GM19240 (cell line): ENCODE results near the gene FAM107B.

Source experiments
- DNase-seq: peaks from one replicate; pipeline ENCODE4 v3.0.0; 2011; ENCODE audit warnings: low spot score; ENCODE audit not compliant: insufficient read length

The FAM107B gene

DNA sequence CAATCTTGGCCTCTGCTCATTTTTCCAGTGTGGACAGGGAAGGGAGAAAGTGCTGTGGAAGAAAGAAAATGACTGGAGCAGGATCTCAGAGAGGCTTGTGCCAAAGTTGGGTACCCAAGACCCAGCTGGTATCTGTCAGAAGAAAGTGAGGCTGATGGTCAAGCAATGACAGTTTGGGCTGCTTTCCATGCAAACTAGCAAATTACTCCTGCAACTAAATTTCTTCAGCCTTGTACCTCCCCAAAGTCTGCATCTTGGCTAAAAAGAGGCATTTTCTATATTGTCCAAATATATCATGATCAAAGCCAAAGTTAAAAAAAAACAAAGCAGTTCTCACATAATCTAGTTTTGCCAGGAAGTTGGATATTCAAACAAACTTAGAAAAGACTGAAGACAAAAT is 235.5 kb downstream of the FAM107B start:
- no peak for DNase-seq

DNA sequence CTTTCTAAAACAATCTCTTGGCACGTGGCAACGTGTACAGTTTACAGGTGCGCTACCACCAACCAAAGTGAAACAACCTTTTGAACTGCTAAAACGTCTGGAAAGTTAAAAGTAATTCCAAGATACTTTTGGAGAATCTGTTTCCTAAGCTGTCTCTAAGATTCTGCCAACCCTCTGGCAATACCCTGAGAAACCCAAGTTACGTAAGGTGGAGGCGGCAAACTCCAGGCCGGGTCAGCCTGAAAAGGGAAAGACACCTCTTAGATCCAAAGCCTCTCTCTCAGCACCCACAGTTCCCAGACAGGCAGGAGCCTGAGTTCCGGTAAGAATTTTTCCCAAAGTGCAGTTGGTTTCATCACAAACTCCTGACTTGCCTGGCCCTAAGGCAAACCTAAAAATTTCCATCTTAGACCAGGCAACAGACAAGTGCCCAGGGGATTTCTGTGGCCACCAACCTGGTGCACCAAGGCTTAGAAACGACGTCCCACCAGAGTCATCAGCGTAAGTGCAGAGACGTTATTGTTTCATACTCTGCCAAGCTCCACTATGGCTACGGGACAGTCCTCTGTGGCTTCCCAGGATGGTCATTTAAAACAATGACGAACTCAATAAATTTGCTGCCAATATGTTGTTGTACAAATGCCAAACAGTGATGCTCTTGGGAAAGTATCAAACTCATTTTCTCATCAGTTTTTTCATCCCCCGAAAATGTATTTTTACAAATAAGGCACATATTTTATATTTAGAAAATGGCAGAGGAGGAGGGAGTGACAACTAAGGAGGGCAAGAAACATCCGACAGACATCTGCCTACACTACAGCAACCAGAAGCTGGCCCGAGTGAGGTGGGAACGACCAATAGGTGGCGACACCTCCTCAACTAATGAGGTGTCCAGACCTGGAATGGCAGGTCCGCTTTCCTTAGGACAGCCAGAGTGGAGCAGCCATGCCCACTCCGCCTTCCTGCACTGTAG is 238.2 kb downstream of the FAM107B start:
- DNase-seq = no peak

DNA sequence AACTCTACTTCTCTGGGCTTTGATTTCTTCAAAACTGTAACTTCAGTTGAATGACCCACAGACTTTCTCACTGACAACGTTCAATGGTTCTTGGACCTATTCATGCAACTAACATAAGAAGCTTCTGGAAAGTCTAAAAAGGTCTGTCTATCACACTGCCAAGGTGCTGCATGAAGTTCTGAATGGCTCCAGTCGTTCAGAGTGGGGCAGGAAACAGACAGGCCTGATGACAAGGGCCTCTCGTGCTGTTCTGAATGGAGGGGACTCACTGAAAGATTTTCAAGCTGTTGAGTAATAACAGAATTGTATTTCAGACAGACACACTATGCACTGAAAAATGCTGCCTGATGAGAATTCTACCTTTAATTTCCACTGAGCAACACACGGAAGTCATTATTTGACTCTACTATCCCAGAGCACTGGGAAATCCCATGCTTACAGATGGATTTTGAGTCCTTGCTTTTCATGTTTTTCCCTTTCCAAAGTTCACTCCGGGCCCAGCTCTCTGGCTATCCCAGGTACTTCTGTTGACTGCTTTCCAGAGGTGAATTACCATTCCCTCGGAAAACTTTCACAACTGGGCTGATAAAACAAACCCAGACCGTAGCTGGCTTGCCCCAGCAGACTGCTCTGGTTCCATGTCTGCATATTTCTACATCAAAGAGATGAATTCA is 239.1 kb downstream of the FAM107B start:
- DNase-seq = no peak

DNA sequence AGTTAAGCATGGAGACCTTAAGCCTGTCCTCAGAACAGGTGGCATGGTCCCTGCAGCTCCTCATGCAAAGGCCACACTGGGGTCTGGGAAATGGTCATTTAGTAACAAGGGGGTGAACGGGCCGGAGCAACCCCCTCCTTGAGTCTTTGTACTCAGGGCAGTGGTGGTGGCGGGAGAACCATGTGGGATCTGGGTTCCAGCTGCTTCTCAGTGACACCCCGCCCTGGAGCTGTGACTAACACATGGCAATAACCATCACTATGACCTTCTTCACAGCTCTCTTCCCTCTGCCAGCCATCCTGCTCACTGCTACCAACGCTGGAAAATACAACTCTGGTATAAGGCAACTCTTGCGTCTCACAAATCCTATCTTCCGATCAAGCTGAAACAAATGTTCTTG is 240.5 kb downstream of the FAM107B start:
- no peak for DNase-seq

DNA sequence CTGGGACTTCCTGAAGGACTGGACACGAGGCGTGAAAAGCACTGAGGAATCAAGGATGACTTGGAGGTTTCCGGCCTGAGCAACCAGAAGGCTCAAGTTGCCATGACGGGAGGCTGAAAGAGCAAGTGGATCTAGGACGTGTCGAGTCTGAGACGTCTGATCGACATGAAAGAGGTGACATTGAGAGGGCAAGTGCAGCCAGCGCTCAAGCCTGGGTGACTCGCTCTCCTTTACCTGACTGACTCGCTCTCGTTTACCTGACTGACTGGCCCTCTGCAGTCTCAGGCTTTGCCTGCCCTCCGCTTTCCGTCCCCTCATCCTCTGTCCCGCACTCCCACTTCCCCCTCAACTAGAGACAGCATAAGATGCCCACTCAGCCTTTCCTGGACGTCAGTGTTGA is 241.4 kb downstream of the FAM107B start:
- no peak for DNase-seq

DNA sequence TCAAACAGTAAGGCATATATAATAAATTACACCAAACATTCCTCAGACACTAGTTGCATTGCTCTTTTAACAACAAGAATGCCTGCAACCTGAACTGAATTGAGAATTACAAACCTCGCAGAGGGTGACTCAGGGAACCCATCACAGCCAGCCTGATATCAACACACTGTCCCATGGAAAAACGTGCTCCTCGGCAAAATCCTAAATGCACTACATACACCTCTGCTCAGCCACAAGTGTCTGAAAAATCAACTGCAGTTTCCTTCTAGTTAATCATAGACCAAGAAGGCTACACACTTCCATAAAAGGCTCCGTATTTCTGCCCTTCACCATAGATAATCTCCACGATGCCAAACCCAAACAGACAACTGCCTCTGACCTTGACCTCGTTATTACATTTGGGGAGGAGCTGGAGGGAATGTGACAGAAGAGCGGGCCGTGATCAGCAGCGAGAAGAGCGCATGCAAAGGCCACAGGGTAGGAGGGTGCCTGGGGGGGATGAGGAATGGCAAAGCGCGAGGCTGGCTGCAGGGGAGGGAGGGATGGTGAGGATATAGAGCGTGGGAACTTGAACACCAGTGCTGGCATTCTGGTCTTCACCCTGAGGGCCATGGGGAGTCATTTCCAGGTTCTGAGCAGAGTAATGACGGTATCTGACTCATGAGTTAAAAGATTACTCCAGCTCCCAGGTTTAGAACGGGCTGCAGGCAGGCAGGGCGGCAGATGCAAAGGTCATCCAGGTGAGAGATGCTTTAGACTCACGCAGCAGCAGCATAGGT is 242.0 kb downstream of the FAM107B start:
- no peak for DNase-seq

DNA sequence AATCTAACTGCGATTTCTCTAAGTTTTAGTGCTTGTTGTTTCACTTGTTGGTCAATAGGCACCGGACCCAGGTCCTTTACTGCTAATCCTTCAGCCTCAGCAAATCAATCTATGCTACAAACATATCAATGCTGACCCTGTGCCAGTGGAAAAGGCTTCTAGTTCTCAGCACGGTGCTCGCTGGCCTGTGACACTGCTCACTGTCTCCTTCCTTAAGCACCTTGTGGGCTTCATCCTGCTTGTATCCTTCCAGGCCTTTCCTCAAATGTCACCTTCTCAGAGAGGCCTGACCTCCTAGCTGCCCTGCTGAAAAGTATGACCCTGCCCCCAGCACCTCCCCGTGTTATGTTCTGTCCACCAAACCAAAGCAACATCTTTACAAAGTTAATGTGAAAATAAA is 242.7 kb downstream of the FAM107B start:
- DNase-seq = no peak

DNA sequence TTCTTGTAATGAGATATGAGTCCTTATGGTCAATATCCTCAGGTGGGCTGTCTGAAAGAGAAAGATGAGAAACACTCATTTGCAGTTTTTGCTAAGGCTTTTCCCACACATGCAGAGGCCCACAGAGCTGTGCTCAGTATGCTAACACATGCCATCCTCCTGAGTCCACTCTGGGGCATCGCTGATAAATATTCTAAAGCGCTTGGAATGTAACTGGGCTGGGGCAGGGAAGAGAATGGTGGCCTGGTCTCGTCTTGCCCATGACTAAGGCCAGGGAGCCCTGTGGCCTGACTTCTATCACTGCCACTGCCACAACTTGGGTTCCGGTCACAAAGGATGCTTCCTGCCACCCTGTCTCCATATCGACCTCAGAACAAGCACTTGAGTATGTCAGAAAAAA is 244.2 kb downstream of the FAM107B start:
- DNase-seq = no peak

DNA sequence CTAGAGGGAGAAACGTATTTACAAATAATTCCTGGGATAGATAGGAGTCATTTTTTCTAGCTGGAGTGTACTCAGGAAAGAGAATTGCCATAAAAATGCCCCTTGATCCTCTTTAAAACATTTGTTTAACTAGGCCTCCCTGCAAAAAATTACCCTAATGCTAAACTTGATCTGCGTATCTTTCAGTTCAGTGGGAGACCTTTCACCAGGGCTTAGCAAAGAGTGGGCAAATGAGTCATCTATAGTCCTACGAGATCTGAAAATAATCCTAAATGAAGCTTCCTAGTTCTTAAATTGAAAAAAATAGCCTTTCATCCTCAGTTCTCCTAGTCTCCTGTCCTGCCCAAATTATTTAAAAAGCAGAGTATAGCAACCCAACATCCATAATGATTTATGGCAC is 245.3 kb downstream of the FAM107B start:
- no peak for DNase-seq

DNA sequence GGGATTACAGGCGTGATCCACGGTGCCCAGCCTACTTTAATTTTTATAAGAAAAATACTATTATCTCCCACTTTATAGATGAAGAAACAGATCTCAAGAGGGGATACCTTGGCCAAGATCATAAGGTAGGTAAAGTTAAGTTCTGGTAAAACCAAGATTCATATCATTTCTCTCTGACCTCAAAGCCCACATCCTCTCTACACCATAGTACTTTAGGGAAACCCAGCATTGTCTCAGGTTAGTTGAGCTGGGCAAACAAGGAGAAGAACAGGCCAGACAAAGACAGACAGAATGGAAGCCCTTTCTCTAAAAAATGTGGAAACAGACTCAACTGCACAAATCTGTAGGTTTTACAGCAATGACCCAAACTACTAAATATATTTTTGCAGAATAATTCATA is 246.2 kb downstream of the FAM107B start:
- no peak for DNase-seq

DNA sequence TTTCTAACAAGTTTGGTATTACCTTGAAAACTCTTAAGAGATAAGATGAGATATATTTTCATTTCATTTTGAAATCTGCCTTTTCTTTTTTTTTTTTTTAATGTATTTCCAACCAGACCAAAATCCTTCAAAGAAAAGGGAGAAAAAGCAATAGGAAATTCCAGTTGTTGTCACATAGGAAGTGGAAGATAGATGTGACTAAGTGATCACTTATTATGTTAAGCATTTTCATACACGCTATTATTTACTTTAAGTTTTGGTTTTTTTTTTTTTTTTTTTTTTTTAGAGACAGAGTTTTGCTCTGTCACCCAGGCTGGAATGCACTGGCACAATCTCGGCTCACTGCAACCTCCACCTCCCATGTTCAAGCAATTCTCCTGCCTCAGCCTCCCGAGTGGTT is 246.8 kb downstream of the FAM107B start:
- DNase-seq = no peak

DNA sequence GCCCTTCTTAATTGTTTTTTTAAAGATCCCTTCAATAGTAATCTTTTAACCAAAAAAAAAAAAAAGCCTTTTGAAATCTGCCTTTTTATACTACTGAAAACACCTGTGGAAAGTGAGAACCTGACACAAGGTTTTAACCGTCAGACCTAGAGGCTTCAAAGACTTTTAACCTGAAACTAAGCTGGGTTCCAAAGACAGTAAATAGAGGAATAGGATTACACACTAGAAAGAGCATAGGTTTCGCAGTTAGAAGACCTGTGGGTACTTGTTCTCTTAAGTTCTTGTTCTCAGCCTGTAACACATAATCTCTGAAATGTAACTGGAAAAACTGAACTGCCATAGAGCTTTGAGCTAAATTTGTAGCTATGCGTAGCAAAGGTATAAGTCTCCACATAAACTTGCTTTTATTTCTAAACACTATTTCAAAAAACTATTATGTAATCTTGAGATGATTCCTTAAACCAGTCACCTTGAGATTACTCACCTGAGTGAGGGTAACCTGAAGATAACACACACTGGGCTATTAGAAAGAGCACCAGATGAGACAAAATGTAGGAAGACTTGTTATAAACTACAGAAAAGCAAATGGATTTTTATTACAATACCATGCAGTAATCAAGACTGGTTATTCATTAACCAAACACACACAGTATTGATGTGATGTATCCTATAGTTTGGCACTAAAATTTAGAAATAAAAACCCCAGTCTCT is 247.4 kb downstream of the FAM107B start:
- no peak for DNase-seq

DNA sequence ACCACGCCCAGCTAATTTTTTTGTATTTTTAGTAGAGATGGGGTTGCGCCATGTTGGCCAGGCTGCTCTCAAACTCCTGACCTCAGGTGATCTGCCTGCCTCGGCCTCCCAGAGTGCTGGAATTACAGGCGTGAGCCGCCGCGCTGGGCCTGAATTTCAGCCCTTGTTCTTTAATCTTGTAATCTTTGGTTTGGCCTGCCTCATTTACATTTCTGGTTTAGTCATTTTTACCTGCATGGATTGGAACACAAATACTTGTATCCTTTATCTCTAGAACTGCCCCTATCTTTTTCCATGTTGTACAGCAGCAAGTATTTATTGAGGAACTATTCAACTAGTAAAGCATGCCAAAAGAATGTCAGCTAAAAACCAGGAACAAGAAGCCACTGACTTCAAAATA is 248.4 kb downstream of the FAM107B start:
- no peak for DNase-seq

DNA sequence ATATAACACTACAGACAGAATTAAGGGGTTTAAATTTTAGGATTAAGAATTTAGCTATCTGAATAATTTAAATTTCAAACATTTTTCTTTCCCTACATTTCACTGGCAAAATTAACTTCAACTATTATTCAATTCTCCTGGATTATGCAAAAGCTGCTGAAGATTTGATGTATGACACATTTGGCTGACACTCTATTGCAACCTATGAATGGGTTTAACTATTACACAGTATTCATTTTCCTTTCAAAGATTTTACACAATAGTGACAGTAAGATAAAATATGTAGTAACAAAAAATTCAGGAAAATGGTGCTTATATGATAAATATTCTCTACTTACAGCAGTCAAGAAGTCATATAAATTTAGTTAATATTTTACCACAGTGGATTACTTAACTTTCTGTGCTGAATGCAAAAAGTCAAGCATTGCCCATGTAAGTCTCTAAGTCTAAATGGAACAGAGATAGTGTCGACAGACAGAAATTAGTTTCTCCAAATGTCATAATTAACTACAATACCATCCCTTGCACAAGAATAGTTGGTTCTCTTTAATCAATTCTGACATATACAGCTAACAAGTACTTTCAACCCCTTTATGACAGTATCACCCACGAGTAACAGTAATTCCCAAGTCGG is 249.9 kb downstream of the FAM107B start:
- no peak for DNase-seq

DNA sequence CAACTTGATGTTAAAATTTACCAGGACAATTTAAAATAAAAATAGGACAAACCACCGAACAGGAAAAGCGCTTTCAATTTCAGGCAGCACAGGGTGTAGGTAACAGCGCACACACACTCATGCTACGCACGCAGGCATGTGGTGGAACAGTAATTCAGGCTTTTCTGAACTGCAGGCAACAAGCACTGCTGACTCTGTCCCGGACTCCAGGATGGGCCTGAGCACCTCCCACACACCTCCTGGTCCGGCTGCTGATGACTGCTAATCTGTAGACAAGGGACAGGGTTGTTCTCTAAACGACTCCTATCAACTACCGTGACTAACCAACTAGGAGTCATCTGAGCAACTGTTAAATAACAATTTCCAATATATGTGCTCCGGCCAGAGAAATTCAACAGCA is 251.4 kb downstream of the FAM107B start:
- DNase-seq = no peak

DNA sequence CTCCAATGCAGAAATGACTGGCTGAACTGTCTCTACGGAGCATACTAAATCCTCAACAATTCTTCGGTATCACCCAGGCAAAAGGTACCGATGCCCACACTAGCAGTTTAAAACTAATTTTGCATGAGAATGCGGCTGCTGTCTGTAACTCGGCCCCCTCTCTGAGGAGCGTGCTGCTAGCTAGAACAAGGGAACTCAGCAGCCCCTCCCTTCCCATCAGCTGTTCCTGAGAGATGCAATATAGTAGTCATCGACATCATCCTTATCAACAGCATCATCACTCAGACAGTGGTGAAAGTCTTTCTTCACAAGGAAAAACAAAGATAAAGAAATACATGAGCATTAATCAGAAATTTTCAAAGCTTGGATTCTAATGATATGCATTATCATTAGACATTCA is 254.9 kb downstream of the FAM107B start:
- DNase-seq = no peak

DNA sequence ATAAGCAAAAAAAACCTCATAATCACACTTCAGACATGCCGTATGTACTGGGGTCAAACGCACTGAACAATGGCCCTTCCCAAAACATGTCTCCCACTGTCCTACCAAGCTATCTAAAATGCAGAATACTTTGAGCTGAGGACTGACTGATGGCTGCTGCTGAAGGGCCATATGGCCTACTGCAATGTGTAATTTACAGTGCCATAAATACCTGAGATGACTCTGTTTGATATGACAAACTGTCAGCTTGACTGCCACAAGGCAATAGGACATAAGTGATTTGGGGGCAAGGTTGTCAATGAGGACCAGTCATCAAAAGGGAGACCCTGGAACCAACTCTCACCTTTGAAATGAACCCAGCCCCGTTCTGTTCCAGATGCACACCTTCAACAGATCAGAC is 256.5 kb downstream of the FAM107B start:
- DNase-seq = no peak

DNA sequence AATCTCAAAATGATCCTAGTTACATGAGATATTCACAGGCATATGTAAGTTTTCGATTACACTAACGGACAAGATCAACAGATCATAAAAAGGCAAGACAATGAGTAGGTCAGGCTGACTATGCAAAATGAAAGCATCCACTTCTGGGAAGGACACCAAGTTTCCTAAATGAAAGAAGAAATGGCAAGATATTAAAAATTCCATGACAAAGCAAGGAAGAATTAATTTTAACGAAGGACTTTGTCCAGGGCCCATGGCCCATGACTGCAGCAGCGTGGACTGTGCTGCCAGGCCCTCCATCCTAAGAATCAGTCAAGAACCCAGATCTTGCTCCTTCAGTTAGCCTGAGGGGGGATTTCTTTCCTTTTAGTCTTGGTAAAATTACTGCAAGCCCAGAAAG is 261.6 kb downstream of the FAM107B start:
- no peak for DNase-seq

DNA sequence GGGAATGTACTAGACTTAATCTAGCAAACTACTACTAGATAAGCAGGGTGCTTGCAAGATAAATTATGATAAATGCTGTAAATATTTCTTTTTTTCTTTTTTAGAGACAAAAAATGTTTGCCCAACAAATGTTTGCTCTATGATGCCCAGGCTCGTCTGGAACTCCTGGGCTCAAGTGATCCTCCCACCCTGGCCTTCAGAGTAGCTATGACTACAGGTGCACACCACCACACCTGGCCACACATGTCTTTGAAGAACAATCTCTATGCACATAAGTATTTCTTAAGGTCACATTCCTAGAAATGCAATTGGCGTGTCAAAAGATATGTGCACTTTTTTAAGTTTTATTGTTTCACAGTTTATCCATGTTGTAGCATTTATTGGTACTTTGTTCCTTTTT is 264.4 kb downstream of the FAM107B start:
- DNase-seq = no peak

DNA sequence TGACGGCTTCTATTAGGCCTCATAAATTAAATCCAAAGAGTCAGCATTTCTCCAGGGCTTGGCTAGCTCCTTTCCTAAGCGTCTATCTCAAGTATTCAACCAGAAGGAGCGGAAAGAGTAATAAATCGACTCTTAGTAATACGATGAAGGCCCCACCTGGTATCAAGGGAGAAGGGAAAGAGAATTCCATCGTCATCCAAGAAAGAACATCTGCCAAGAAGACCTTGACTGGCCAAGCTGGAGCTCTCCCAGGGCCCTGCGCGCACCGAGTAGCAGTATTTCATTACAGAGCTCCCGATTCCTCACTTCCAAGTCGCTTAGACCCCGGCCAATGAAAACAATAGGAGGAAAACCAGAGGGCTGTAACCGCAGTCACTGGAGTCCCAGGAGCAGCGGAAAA is 266.0 kb downstream of the FAM107B start:
- no peak for DNase-seq

DNA sequence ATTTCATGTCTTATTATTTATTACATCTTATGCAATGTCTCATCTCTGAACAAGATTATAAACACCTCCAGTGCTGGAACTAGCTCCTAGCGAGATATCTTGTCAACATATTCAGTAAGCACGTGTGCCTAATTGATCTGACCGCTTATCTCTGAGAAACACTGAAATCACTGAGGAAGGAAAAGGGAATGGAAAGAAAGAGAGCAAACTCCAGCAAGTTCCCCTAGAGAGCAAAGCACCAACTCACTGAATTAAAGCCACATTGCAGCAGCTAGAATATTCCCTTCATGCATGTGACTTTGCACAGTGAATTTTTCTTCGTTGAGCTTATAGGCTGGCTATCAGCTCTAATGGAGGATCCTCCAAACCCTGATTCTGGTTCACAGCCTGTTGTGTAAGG is 266.9 kb downstream of the FAM107B start:
- no peak for DNase-seq
